IMR-90 (cell line): ENCODE results near the gene SORBS1. TPM values are rescaled to one million over a fixed set of nuclear protein-coding genes. Genes with fewer than 3 reads are reported as not detected.

Experiments used
- ATAC-seq: fragments of 200-7000 bp; cut with Tn5 transposase; 2 replicates; pipeline ENCODE4 v1.9.1; 2020; ENCODE audit warnings: low read depth, mild to moderate bottlenecking, moderate library complexity
- BruUV-seq: library from RNA; stranded (reverse); fragments of 400-500 nt; replicated peaks from 2 replicates; lab custom pipeline; 2021; lab: Mats Ljungman, UMichigan
- CTCF ChIA-PET: fragments of 300-600 bp; formaldehyde crosslinking; extraction: SDS; loops from one replicate; lab custom pipeline; 2021; ENCODE audit warnings: antibody characterized with exemption; lab: Yijun Ruan, JAX
- POLR2A ChIA-PET: fragments of 300-600 bp; sonication (Branson Sonifier 250); formaldehyde crosslinking; loops from one replicate; lab custom pipeline; 2022; ENCODE audit warnings: antibody characterized with exemption; ENCODE audit not compliant: unreplicated experiment; lab: Charles Lee
- DNase-seq: peaks from one replicate; pipeline ENCODE4 v3.0.0; 2013
- H2AFZ ChIP-seq: replicated peaks from 2 replicates; pipeline ENCODE3; 2013; ENCODE audit warnings: low read length, mild to moderate bottlenecking; ENCODE audit not compliant: poor library complexity
- H2AK5ac ChIP-seq: 2 replicates; pipeline ENCODE4 v1.6.1; 2013; ENCODE audit warnings: low read depth, low read length, inconsistent platforms
- H2AK9ac ChIP-seq: replicated peaks from 2 replicates; pipeline ENCODE3; 2013; ENCODE audit warnings: mild to moderate bottlenecking, low read depth, low read length, moderate library complexity; ENCODE audit not compliant: poor library complexity
- H2BK120ac ChIP-seq: 2 replicates; pipeline ENCODE4 v1.6.1; 2013; ENCODE audit warnings: low read depth, low read length, inconsistent platforms
- H2BK15ac ChIP-seq: 3 replicates; pipeline ENCODE4 v1.6.1; 2013; ENCODE audit warnings: low read depth, low read length, inconsistent platforms
- H2BK20ac ChIP-seq: 2 replicates; pipeline ENCODE4 v1.6.1; 2013; ENCODE audit warnings: low read depth, mild to moderate bottlenecking, inconsistent platforms, low read length, moderate library complexity
- H2BK5ac ChIP-seq: 2 replicates; pipeline ENCODE4 v1.6.1; 2013; ENCODE audit warnings: mild to moderate bottlenecking, low read depth, low read length, inconsistent platforms; ENCODE audit not compliant: poor library complexity, severe bottlenecking
- H3K14ac ChIP-seq: replicated peaks from 2 replicates; pipeline ENCODE4 v1.6.1; 2013; ENCODE audit warnings: low read depth, low read length, inconsistent platforms
- H3K18ac ChIP-seq: 2 replicates; pipeline ENCODE4 v1.6.1; 2013; ENCODE audit warnings: low read depth, low read length, control low read depth
- H3K23ac ChIP-seq: 2 replicates; pipeline ENCODE4 v1.6.1; 2013; ENCODE audit warnings: low read depth, low read length, inconsistent platforms
- H3K27ac ChIP-seq: 2 replicates; pipeline ENCODE4 v1.5.1; 2013; ENCODE audit warnings: mild to moderate bottlenecking, control low read depth, low read length; ENCODE audit not compliant: insufficient read depth
- H3K27me3 ChIP-seq: 2 replicates; pipeline ENCODE4 v1.6.1; 2013; ENCODE audit warnings: low read length; ENCODE audit not compliant: control insufficient read depth, insufficient read depth
- H3K36me3 ChIP-seq: 2 replicates; pipeline ENCODE4 v1.6.1; 2013; ENCODE audit warnings: low read length, mixed read lengths; ENCODE audit not compliant: control insufficient read depth, insufficient read depth
- H3K4ac ChIP-seq: 2 replicates; pipeline ENCODE4 v1.6.1; 2013; ENCODE audit warnings: low read depth, low read length, inconsistent platforms
- H3K4me1 ChIP-seq: 2 replicates; pipeline ENCODE4 v1.6.1; 2013; ENCODE audit warnings: low read length, mixed read lengths; ENCODE audit not compliant: control insufficient read depth, insufficient read depth
- H3K4me2 ChIP-seq: 2 replicates; pipeline ENCODE4 v1.6.1; 2013; ENCODE audit warnings: low read depth, mild to moderate bottlenecking, control low read depth, low read length, moderate library complexity
- H3K4me3 ChIP-seq: 2 replicates; pipeline ENCODE4 v1.5.1; 2013; ENCODE audit warnings: low read depth, mild to moderate bottlenecking, control low read depth, low read length, moderate library complexity; ENCODE audit not compliant: insufficient read depth
- H3K56ac ChIP-seq: 2 replicates; pipeline ENCODE4 v1.6.1; 2013; ENCODE audit warnings: low read length, inconsistent platforms; ENCODE audit not compliant: insufficient read depth; ENCODE audit errors: extremely low read depth
- H3K79me1 ChIP-seq, 2 experiments: 2 replicates each; pipeline ENCODE4 v1.6.1; 2013; ENCODE audit warnings: low read length in 2 of 2, inconsistent platforms in 1 of 2, low read depth in 1 of 2
- H3K9ac ChIP-seq: 2 replicates; pipeline ENCODE4 v1.6.1; 2013; ENCODE audit warnings: low read depth, low read length, control low read depth
- H3K9me1 ChIP-seq: 2 replicates; pipeline ENCODE4 v1.6.1; 2013; ENCODE audit warnings: low read length, inconsistent platforms; ENCODE audit not compliant: insufficient read depth
- H3K9me3 ChIP-seq: 2 replicates; pipeline ENCODE4 v1.6.1; 2013; ENCODE audit warnings: low read length; ENCODE audit not compliant: control insufficient read depth, insufficient read depth
- H4K20me1 ChIP-seq: 2 replicates; pipeline ENCODE4 v1.6.1; 2013; ENCODE audit warnings: low read length, inconsistent platforms; ENCODE audit not compliant: insufficient read depth
- H4K5ac ChIP-seq: 2 replicates; pipeline ENCODE4 v1.6.1; 2013; ENCODE audit warnings: mild to moderate bottlenecking, low read depth, low read length, control low read depth
- H4K8ac ChIP-seq, 2 experiments: 2 replicates each; pipeline ENCODE4 v1.6.1; 2013; ENCODE audit warnings: low read depth in 2 of 2, low read length in 2 of 2, control low read depth in 1 of 2, inconsistent platforms in 1 of 2
- H4K91ac ChIP-seq: 2 replicates; pipeline ENCODE4 v1.6.1; 2013; ENCODE audit warnings: low read depth, low read length, inconsistent platforms; ENCODE audit not compliant: insufficient read depth
- BHLHE40 ChIP-seq: fragments of 150-350 bp; IDR thresholded peaks from 2 replicates; pipeline ENCODE4 v1.6.1; 2016; ENCODE audit warnings: mild to moderate bottlenecking, low read depth, low read length
- CHD1 ChIP-seq: IDR thresholded peaks from 2 replicates; pipeline ENCODE4 v1.6.1; 2012; ENCODE audit warnings: low read depth, low read length, improper control_type of control experiment
- CTCF ChIP-seq: conservative IDR thresholded peaks from 2 replicates; pipeline ENCODE4 v1.5.1; 2012; ENCODE audit warnings: mild to moderate bottlenecking, low read depth, low read length, improper control_type of control experiment
- MAFK ChIP-seq: IDR thresholded peaks from 2 replicates; pipeline ENCODE4 v1.6.1; 2012; ENCODE audit warnings: low read depth, low read length, improper control_type of control experiment
- MAZ ChIP-seq: IDR thresholded peaks from 2 replicates; pipeline ENCODE4 v1.6.1; 2012; ENCODE audit warnings: low read depth, mild to moderate bottlenecking, low read length, improper control_type of control experiment, moderate library complexity, borderline replicate concordance
- RCOR1 ChIP-seq: IDR thresholded peaks from 2 replicates; pipeline ENCODE4 v1.6.1; 2012; ENCODE audit warnings: mild to moderate bottlenecking, low read length, improper control_type of control experiment; ENCODE audit not compliant: insufficient replicate concordance
- SMC3 ChIP-seq: fragments of 150-350 bp; IDR thresholded peaks from 2 replicates; pipeline ENCODE4 v1.6.1; 2016; ENCODE audit warnings: low read depth, mild to moderate bottlenecking, antibody characterized with exemption, low read length, moderate library complexity
- WGBS, 2 experiments: methylation state at CpG; one replicate each; pipeline versions ENCODE4 v1.1.5 to v1.1.7; 2013; ENCODE audit warnings: missing lambda C conversion rate in 2 of 2; ENCODE audit not compliant: insufficient read length in 1 of 2; ENCODE audit errors: extremely low coverage in 2 of 2; 5-methylcytosine and 5-hydroxymethylcytosine counted together
- dilution Hi-C: fragments of 300-500 bp; cut with HindIII; formaldehyde crosslinking; loops from one replicate; pipeline ENCODE4 v1.14.3; 2018; ENCODE audit warnings: low sequenced_read_pairs; ENCODE audit not compliant: unreplicated experiment
- in situ Hi-C: fragments of 300-500 bp; cut with MboI; formaldehyde crosslinking; loops from 3 replicates; pipeline ENCODE4 v1.14.3; 2019; ENCODE audit warnings: low sequenced_read_pairs, inconsistent platforms, mixed read lengths
- intact Hi-C: fragments of 100-400 bp; cut with micrococcal nuclease; formaldehyde crosslinking; loops from 2 replicates; pipeline ENCODE4 v1.10.0; 2022
- polyA plus RNA-seq, 3 experiments: library from polyadenylated mRNA; depleted of rRNA; stranded (reverse); fragments of >200 nt; gene quantifications; 2 replicates each; pipeline ENCODE4 v1.2.3, GENCODE V29; 2012; ENCODE audit warnings: low replicate concordance in 1 of 3
- total RNA-seq: library from RNA; depleted of rRNA; stranded (reverse); fragments of >200 nt; gene quantifications from 2 replicates; pipeline ENCODE4 v1.2.3, GENCODE V29; 2012

Gene SORBS1
- total and polyA plus RNA-seq, 2 of the 4 experiments (the other 2 are of a cell fraction): 0.18 to 0.32 TPM

- H2BK5ac ChIP-seq: no peak overlapping the region
- H4K5ac ChIP-seq: no peak overlapping the region
- no peak overlapping the region for H3K23ac ChIP-seq
- no peak overlapping the region for H3K14ac ChIP-seq
- no peak overlapping the region for H2AFZ ChIP-seq
- no peaks in the 10 kb centered on the region for H3K4me1 ChIP-seq
- no peak overlapping the region for H3K56ac ChIP-seq
- H3K18ac ChIP-seq: no peak overlapping the region
- no peak overlapping the region for H3K9ac ChIP-seq
- in situ Hi-C loops (no loop called here), dilution Hi-C loops (no loop called here), intact Hi-C loops (no loop called here)
- ChIA-PET CTCF (interaction anchor here (0.6 to 0.7 kb wide), 2 partner anchors 43 to 1743 kb away, joined by 3 read pairs; no protein-coding TSS in a partner anchor), POLR2A (no interaction called here)
- no peaks in the 10 kb centered on the region for H3K9me1 ChIP-seq
- H3K36me3 ChIP-seq: no peaks in the 10 kb centered on the region
- H2BK15ac ChIP-seq: no peak overlapping the region
- H3K27ac ChIP-seq: no peak overlapping the region
- H2AK9ac ChIP-seq: no peak overlapping the region
- no peak for TF ChIP-seq CTCF
- TF ChIP-seq BHLHE40: no peak
- no peak for TF ChIP-seq CHD1
- no peak for TF ChIP-seq SMC3
- TF ChIP-seq MAFK: no peak
- no peak for TF ChIP-seq RCOR1
- TF ChIP-seq MAZ: no peak
- H3K27me3 ChIP-seq: peaks cover 2% of the 10 kb centered on the region; the same call in 1 of the 2 replicates
- no peak overlapping the region for H3K4me2 ChIP-seq
- ATAC-seq (no peak), DNase-seq (no peak)
- H3K9me3 ChIP-seq: no peaks in the 10 kb centered on the region
- no peak overlapping the region for H2BK120ac ChIP-seq
- no peak overlapping the region for H3K4me3 ChIP-seq
- no peak overlapping the region for H2AK5ac ChIP-seq
- H3K79me1 ChIP-seq: no peaks in the 10 kb centered on the region
- no peak overlapping the region for H2BK20ac ChIP-seq
- no TSS peak for BruUV-seq
- H4K91ac ChIP-seq: no peak overlapping the region
- H4K20me1 ChIP-seq: no peaks in the 10 kb centered on the region
- WGBS, 2 experiments: no CpG with 5 or more reads among the region's 1 CpG
- no peak overlapping the region for H4K8ac ChIP-seq
- H3K4ac ChIP-seq: no peak overlapping the region
Observed at GRCh38 chr10:95520617-95521016, 40.6 kb downstream of the SORBS1 start.
